Mammary epithelial cell (primary cell): ENCODE measurements around the gene SRSF2.

Source experiments
- EZH2 ChIP-seq: IDR thresholded peaks from 2 replicates; pipeline ENCODE4 v1.6.1; 2012; ENCODE audit warnings: low read length, inconsistent platforms, borderline replicate concordance
- TF ChIP-seq, protein P1 (sequence below), 2 donors: IDR thresholded peaks in 1 of 2; conservative IDR thresholded peaks in 1 of 2; 2 replicates each; pipeline ENCODE4 v1.5.1; 2011 to 2012; ENCODE audit warnings: inconsistent platforms in 2 of 2, low read length in 2 of 2, mild to moderate bottlenecking in 2 of 2, control low read depth in 1 of 2, low read depth in 1 of 2; ENCODE audit not compliant: insufficient read depth in 1 of 2; ENCODE audit errors: extremely low read depth in 1 of 2

- TF ChIP-seq, protein P1, sequence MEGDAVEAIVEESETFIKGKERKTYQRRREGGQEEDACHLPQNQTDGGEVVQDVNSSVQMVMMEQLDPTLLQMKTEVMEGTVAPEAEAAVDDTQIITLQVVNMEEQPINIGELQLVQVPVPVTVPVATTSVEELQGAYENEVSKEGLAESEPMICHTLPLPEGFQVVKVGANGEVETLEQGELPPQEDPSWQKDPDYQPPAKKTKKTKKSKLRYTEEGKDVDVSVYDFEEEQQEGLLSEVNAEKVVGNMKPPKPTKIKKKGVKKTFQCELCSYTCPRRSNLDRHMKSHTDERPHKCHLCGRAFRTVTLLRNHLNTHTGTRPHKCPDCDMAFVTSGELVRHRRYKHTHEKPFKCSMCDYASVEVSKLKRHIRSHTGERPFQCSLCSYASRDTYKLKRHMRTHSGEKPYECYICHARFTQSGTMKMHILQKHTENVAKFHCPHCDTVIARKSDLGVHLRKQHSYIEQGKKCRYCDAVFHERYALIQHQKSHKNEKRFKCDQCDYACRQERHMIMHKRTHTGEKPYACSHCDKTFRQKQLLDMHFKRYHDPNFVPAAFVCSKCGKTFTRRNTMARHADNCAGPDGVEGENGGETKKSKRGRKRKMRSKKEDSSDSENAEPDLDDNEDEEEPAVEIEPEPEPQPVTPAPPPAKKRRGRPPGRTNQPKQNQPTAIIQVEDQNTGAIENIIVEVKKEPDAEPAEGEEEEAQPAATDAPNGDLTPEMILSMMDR (conservative IDR thresholded peaks at IDR 0.05 in 1 of 2, IDR thresholded peaks at IDR 0.05 in 1 of 2; ENCODE audit: extremely low read depth in 1 of 2, insufficient read depth in 1 of 2, low read depth in 1 of 2, low read length in 2 of 2) = no peak
- TF ChIP-seq EZH2 = no peak
Observed at GRCh38 chr17:76752006-76752405, 14.9 kb upstream of the SRSF2 start.
